Breast epithelium (tissue), 4 donors: ENCODE data around the gene FANCC. TPM values are rescaled to one million over a fixed set of nuclear protein-coding genes. Genes with fewer than 3 reads are reported as not detected.

Experiments used
- DNase-seq, 2 donors: peaks; one replicate each; pipeline ENCODE4 v3.0.0-alpha.2; 2019; ENCODE audit warnings: low spot score in 2 of 2
- H3K27ac ChIP-seq, 2 donors: fragments of 200-600 bp; sonication (generic) in 1 of 2; one replicate each; pipeline ENCODE4 v1.5.1; 2016 to 2019; ENCODE audit warnings: mild to moderate bottlenecking in 1 of 2
- H3K27me3 ChIP-seq, 2 donors: fragments of 200-600 bp; sonication (generic) in 1 of 2; one replicate each; pipeline versions ENCODE4 v1.5.1 to v1.6.0; 2017 to 2019; ENCODE audit warnings: control low read depth in 1 of 2, mild to moderate bottlenecking in 1 of 2
- H3K36me3 ChIP-seq: fragments of 200-600 bp; one replicate; pipeline ENCODE4 v1.5.1; 2019
- H3K4me1 ChIP-seq, 2 donors: fragments of 200-600 bp; sonication (generic); one replicate each; pipeline ENCODE4 v1.5.1; 2016 to 2019; ENCODE audit warnings: control low read depth in 1 of 2
- H3K4me3 ChIP-seq, 3 donors: fragments of 200-600 bp; sonication (generic); 1 replicate in 2 of 3; 2 replicates in 1 of 3; pipeline ENCODE4 v1.5.1; 2016 to 2019; ENCODE audit warnings: mild to moderate bottlenecking in 3 of 3, moderate library complexity in 2 of 3
- H3K9me3 ChIP-seq, 2 donors: fragments of 200-600 bp; sonication (generic) in 1 of 2; one replicate each; pipeline ENCODE4 v1.5.1; 2016 to 2019; ENCODE audit warnings: control low read depth in 1 of 2
- CTCF ChIP-seq, 3 donors: fragments of 450-650 bp; IDR thresholded peaks; one replicate each; pipeline ENCODE4 v1.5.1; 2016 to 2017; ENCODE audit warnings: antibody characterized with exemption in 3 of 3, mild to moderate bottlenecking in 3 of 3, moderate library complexity in 3 of 3
- POLR2A ChIP-seq: fragments of 450-650 bp; IDR thresholded peaks from one replicate; pipeline ENCODE4 v1.6.1; 2016; ENCODE audit warnings: antibody characterized with exemption, mild to moderate bottlenecking, moderate library complexity
- POLR2AphosphoS5 ChIP-seq, 3 donors: sonication (generic); formaldehyde crosslinking; IDR thresholded peaks; one replicate each; pipeline ENCODE4 v1.6.1; 2017; ENCODE audit warnings: antibody characterized with exemption in 3 of 3
- intact Hi-C: fragments of 100-400 bp; cut with DNase I; formaldehyde crosslinking; loops from one replicate; pipeline ENCODE4 v1.15.1; 2023; ENCODE audit warnings: low total_unique reads
- total RNA-seq, 3 donors: library from RNA; depleted of rRNA; stranded (reverse); fragments of >200 nt; gene quantifications; one replicate each; pipeline ENCODE4 v1.1.0, GENCODE V29; 2016

FANCC gene
- total RNA-seq, 3 donors from 2014 or later = 4.2 to 11.4 (median 9.2) TPM

DNA sequence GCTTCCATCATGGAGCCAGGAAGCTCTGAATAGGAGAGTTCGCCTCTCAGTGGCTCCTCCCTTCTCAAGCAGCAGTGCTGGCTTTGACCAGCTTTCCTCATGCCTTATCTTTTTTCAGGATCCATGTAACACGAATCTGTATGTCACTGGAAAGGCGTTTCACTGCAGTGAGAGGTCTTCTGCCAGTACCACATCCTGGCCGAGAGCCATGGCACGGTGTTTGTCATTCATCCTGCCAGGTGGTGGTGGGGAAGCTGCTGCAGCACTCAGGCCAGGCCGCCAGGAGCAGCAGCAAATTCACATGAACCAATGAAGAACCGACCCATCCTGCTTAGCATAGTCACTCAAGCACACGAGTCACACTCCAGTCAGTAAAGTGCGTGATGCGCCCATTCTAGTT lies 179.0 kb downstream of the FANCC start:
- TF ChIP-seq POLR2AphosphoS5 (IDR thresholded peaks at IDR 0.05) = no peak
- TF ChIP-seq POLR2A = no peak
- TF ChIP-seq CTCF (IDR thresholded peaks at IDR 0.05) = no peak
- no peaks in the 10 kb centered on the region for H3K27me3 ChIP-seq
- H3K4me3 ChIP-seq = no peak overlapping the region
- H3K4me1 ChIP-seq = no peaks in the 10 kb centered on the region
- no peaks in the 10 kb centered on the region for H3K9me3 ChIP-seq
- intact Hi-C loops = no loop called here
- no peak for DNase-seq
- no peaks in the 10 kb centered on the region for H3K36me3 ChIP-seq
- H3K27ac ChIP-seq = no peak overlapping the region

- H3K4me1 ChIP-seq = no peaks in the 10 kb centered on the region
- no peak for DNase-seq
- H3K27ac ChIP-seq = no peak overlapping the region
- TF ChIP-seq POLR2A = no peak
- TF ChIP-seq POLR2AphosphoS5 (IDR thresholded peaks at IDR 0.05) = no peak
- TF ChIP-seq CTCF (IDR thresholded peaks at IDR 0.05) = no peak
- intact Hi-C loops = no loop called here
- no peak overlapping the region for H3K4me3 ChIP-seq
- H3K36me3 ChIP-seq = no peaks in the 10 kb centered on the region
- no peaks in the 10 kb centered on the region for H3K9me3 ChIP-seq
- H3K27me3 ChIP-seq = no peaks in the 10 kb centered on the region
Measured at GRCh38 chr9:95137587-95138145, 179.8 kb downstream of the FANCC start.

- Histone ChIP-seq H3K4me3 (no peak overlapping the region), H3K27me3 (no peaks in the 10 kb centered on the region), H3K27ac (no peak overlapping the region), H3K36me3 (no peaks in the 10 kb centered on the region), H3K9me3 (no peaks in the 10 kb centered on the region), H3K4me1 (no peaks in the 10 kb centered on the region)
- no peak for DNase-seq
- TF ChIP-seq POLR2A (no peak), POLR2AphosphoS5 (IDR thresholded peaks at IDR 0.05) (no peak), CTCF (IDR thresholded peaks at IDR 0.05) (no peak)
- intact Hi-C loops = no loop called here
Measured at GRCh38 chr9:95135756-95136155, 181.8 kb downstream of the FANCC start.

- no peak for DNase-seq
- intact Hi-C loops = no loop called here
Measured at GRCh38 chr9:95134457-95134881, 183.0 kb downstream of the FANCC start.

DNA sequence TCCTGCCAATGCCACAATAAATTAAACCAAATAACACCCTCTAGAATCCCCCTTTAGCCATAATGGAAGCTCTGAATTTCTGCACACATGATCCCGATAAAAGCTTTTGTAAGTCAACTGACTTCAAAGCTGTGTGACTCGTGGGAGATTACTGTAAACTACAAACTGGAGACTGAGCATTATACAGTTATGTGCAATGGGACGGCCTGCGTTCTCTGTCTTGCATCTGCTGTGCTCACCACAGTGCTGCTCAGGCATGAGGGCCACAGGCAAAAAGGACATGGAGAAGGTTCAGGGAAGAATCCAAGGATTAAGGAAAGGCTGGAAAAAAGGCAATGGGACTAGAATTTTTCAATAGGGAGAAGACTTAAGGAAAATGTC lies 184.2 kb downstream of the FANCC start:
- no peaks in the 10 kb centered on the region for H3K36me3 ChIP-seq
- no peak overlapping the region for H3K4me3 ChIP-seq
- no peak overlapping the region for H3K27ac ChIP-seq
- H3K9me3 ChIP-seq = no peaks in the 10 kb centered on the region
- H3K27me3 ChIP-seq = no peaks in the 10 kb centered on the region
- no peak for DNase-seq
- no peaks in the 10 kb centered on the region for H3K4me1 ChIP-seq
- TF ChIP-seq POLR2AphosphoS5 (IDR thresholded peaks at IDR 0.05) = no peak
- TF ChIP-seq POLR2A = no peak
- TF ChIP-seq CTCF (IDR thresholded peaks at IDR 0.05) = no peak
- intact Hi-C loops = no loop called here

More at GRCh38 chr9:95134457-95134881, 183.0 kb downstream of the FANCC start:
- H3K4me1 ChIP-seq = no peaks in the 10 kb centered on the region
- no peaks in the 10 kb centered on the region for H3K36me3 ChIP-seq
- TF ChIP-seq POLR2AphosphoS5 (IDR thresholded peaks at IDR 0.05) (no peak), CTCF (IDR thresholded peaks at IDR 0.05) (no peak), POLR2A (no peak)
- H3K4me3 ChIP-seq = no peak overlapping the region
- no peaks in the 10 kb centered on the region for H3K27me3 ChIP-seq
- no peaks in the 10 kb centered on the region for H3K9me3 ChIP-seq
- H3K27ac ChIP-seq = no peak overlapping the region
